Measurements from ENCODE around the gene MACROH2A2. TPM values are rescaled to one million over a fixed set of nuclear protein-coding genes. Genes with fewer than 3 reads are reported as not detected.

Gene MACROH2A2
- total and polyA plus RNA-seq, 2 of the 13 experiments (the other 11 are each of a cell fraction or from before 2014, with no cell fraction given) = 9.8 to 43.1 TPM

DNA sequence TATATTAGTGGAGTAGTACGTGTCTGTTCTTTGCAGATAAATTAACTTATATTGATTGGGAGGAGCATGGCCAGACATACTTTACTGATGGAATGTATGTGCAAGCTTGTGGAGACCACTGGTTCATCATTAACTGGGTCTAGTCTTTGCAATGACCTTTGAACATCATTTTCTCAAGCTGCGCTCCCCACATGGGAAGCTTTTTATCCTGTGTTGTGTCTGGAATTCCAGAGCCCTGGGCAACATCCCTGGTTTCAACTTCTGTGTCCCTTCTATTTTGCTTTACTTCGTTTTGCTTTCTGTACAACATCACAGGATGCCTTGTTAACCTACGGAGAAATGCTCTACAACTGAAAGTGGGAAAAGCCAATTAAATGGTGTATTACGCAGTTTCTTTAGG, 38.3 kb downstream of the MACROH2A2 start:
- peaks cover 6 to 30% of the 10 kb centered on the region in 2 experiments for H3K36me3 ChIP-seq (replicated peaks in 1 of 2; ENCODE audit: control insufficient read depth in 1 of 2, insufficient read depth in 2 of 2, low read length in 2 of 2)
- in situ Hi-C loops (cut with HindIII; ENCODE audit: extremely low pct_ligation_motif_present, low pct_unique_long_range_greater_than_20kb) = no loop called here
- peak; percentile 92 for ATAC-seq
- no peaks in the 10 kb centered on the region for H3K79me2 ChIP-seq (ENCODE audit: insufficient read depth, low read length)
- no TSS peak for BruUV-seq (replicated peaks)
- H3K9me3 ChIP-seq (ENCODE audit: low read length) = no peaks in the 10 kb centered on the region
- no peaks in the 10 kb centered on the region for H3K27me3 ChIP-seq (ENCODE audit: control insufficient read depth in 1 of 2, insufficient read depth in 2 of 2, low read length in 2 of 2)
- FAIRE-seq = peak; percentile 92
- H3K27ac ChIP-seq (ENCODE audit: extremely low read length, insufficient read depth, low read length) = peak overlapping the region; percentile 79
- peaks cover 89% of the 10 kb centered on the region for H3K4me1 ChIP-seq (ENCODE audit: insufficient read depth, low read length)
- WGBS (ENCODE audit: low lambda C conversion rate) = 3% methylated on average over 5 of the region's 5 CpGs
- H2AFZ ChIP-seq (ENCODE audit: low read length) = no peak overlapping the region
- peak overlapping the region; percentile 26 to 50 (median 27); a peak in 3 of 6 replicates for H3K4me3 ChIP-seq (replicated peaks in 1 of 3; ENCODE audit: insufficient read depth in 1 of 3, low read depth in 2 of 3, low read length in 3 of 3)
- CTCF ChIA-PET (ENCODE audit: low intra/inter-chr PET ratio, low total read pairs) = no interaction called here
- DNase-seq (ENCODE audit: low spot score) = peak; percentile 96
- intact Hi-C loops (cut with micrococcal nuclease; ENCODE audit: unreplicated experiment) = no loop called here
- peak overlapping the region; percentile 44 for H3K9ac ChIP-seq (ENCODE audit: insufficient read depth, low read depth, low read length)
- no peaks in the 10 kb centered on the region for H4K20me1 ChIP-seq (ENCODE audit: insufficient read depth, low read length)
- POLR2A ChIA-PET = interaction anchor here (0.9 to 3.5 kb wide), 13 partner anchors 10 to 315 kb away, joined by 3 to 26 read pairs (median 5); partner anchors contain the start of genes MACROH2A2, SAR1A and TYSND1
- H3K4me2 ChIP-seq (ENCODE audit: low read depth, low read length) = peak overlapping the region; percentile 86
- TF ChIP-seq POLR2A (IDR thresholded peaks at IDR 0.05; ENCODE audit: insufficient read depth in 1 of 2, low read depth in 2 of 2, low read length in 2 of 2) (peak; percentile 46 to 62; a peak in 2 of 4 replicates), HMG20A (CRISPR knock-in tag; IDR thresholded peaks at IDR 0.05; ENCODE audit: borderline replicate concordance) (peak; percentile 90; the same call in 1 of the 2 replicates), IRX3 (CRISPR knock-in tag; IDR thresholded peaks at IDR 0.05; ENCODE audit: borderline replicate concordance, low read depth) (no peak), ZNF34 (CRISPR knock-in tag; IDR thresholded peaks at IDR 0.05; ENCODE audit: borderline replicate concordance) (no peak), ZNF570 (CRISPR knock-in tag; IDR thresholded peaks at IDR 0.05; ENCODE audit: borderline replicate concordance) (no peak), KDM1A (CRISPR knock-in tag; IDR thresholded peaks at IDR 0.05) (no peak), ZNF121 (CRISPR knock-in tag; IDR thresholded peaks at IDR 0.05) (no peak), KDM4B (CRISPR knock-in tag; IDR thresholded peaks at IDR 0.05) (no peak), ZNF24 (IDR thresholded peaks at IDR 0.05) (no peak), ZEB1 (IDR thresholded peaks at IDR 0.05; ENCODE audit: insufficient replicate concordance, low read depth) (no peak), JDP2 (CRISPR knock-in tag; IDR thresholded peaks at IDR 0.05; ENCODE audit: borderline replicate concordance) (no peak)
- TF ChIP-seq, protein P1, sequence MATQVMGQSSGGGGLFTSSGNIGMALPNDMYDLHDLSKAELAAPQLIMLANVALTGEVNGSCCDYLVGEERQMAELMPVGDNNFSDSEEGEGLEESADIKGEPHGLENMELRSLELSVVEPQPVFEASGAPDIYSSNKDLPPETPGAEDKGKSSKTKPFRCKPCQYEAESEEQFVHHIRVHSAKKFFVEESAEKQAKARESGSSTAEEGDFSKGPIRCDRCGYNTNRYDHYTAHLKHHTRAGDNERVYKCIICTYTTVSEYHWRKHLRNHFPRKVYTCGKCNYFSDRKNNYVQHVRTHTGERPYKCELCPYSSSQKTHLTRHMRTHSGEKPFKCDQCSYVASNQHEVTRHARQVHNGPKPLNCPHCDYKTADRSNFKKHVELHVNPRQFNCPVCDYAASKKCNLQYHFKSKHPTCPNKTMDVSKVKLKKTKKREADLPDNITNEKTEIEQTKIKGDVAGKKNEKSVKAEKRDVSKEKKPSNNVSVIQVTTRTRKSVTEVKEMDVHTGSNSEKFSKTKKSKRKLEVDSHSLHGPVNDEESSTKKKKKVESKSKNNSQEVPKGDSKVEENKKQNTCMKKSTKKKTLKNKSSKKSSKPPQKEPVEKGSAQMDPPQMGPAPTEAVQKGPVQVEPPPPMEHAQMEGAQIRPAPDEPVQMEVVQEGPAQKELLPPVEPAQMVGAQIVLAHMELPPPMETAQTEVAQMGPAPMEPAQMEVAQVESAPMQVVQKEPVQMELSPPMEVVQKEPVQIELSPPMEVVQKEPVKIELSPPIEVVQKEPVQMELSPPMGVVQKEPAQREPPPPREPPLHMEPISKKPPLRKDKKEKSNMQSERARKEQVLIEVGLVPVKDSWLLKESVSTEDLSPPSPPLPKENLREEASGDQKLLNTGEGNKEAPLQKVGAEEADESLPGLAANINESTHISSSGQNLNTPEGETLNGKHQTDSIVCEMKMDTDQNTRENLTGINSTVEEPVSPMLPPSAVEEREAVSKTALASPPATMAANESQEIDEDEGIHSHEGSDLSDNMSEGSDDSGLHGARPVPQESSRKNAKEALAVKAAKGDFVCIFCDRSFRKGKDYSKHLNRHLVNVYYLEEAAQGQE (IDR thresholded peaks at IDR 0.05; ENCODE audit: borderline replicate concordance in 1 of 2, low read depth in 1 of 2, low read length in 2 of 2) = 0 out of 4 replicates have a peak, but pooled peaks of 1 of the 2 experiments have one; percentile 23
- TF ChIP-seq, protein P2, sequence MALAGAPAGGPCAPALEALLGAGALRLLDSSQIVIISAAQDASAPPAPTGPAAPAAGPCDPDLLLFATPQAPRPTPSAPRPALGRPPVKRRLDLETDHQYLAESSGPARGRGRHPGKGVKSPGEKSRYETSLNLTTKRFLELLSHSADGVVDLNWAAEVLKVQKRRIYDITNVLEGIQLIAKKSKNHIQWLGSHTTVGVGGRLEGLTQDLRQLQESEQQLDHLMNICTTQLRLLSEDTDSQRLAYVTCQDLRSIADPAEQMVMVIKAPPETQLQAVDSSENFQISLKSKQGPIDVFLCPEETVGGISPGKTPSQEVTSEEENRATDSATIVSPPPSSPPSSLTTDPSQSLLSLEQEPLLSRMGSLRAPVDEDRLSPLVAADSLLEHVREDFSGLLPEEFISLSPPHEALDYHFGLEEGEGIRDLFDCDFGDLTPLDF (CRISPR knock-in tag; IDR thresholded peaks at IDR 0.05) = no peak
- TF ChIP-seq, protein P3, sequence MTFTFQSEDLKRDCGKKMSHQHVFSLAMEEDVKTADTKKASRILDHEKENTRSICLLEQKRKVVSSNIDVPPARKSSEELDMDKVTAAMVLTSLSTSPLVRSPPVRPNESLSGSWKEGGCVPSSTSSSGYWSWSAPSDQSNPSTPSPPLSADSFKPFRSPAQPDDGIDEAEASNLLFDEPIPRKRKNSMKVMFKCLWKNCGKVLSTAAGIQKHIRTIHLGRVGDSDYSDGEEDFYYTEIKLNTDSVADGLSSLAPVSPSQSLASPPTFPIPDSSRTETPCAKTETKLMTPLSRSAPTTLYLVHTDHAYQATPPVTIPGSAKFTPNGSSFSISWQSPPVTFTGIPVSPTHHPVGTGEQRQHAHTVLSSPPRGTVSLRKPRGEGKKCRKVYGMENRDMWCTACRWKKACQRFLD (CRISPR knock-in tag; IDR thresholded peaks at IDR 0.05; ENCODE audit: borderline replicate concordance) = no peak
